Liver (tissue), 9 donors: Measurements from ENCODE around the gene LOXHD1. TPM values are rescaled to one million over a fixed set of nuclear protein-coding genes. Genes with fewer than 3 reads are reported as not detected.

Source experiments
- DNase-seq: peaks from one replicate; pipeline ENCODE4 v3.0.0-alpha.2; 2017; ENCODE audit warnings: low spot score
- H3K27ac ChIP-seq, 2 donors: one replicate each; pipeline ENCODE4 v1.7.0; 2013; ENCODE audit warnings: inconsistent platforms in 2 of 2, low read length in 2 of 2, control low read depth in 1 of 2, low read depth in 1 of 2, mild to moderate bottlenecking in 1 of 2
- H3K27me3 ChIP-seq, 4 donors: one replicate each; pipeline versions ENCODE4 v1.6.1 to v1.7.0; 2013; ENCODE audit warnings: low read length in 3 of 4, inconsistent platforms in 1 of 4, mild to moderate bottlenecking in 1 of 4, moderate library complexity in 1 of 4; ENCODE audit not compliant: control insufficient read depth in 4 of 4, insufficient read depth in 4 of 4
- H3K36me3 ChIP-seq, 4 donors: one replicate each; pipeline versions ENCODE4 v1.6.1 to v1.7.0; 2013; ENCODE audit warnings: low read length in 3 of 4, mild to moderate bottlenecking in 3 of 4, low read depth in 1 of 4, moderate library complexity in 1 of 4; ENCODE audit not compliant: control insufficient read depth in 4 of 4, insufficient read depth in 3 of 4
- H3K4me1 ChIP-seq, 4 donors: one replicate each; pipeline versions ENCODE4 v1.6.1 to v1.7.0; 2013; ENCODE audit warnings: low read length in 3 of 4, mild to moderate bottlenecking in 3 of 4, moderate library complexity in 1 of 4; ENCODE audit not compliant: control insufficient read depth in 4 of 4, insufficient read depth in 4 of 4
- H3K4me3 ChIP-seq, 3 donors: one replicate each; pipeline versions ENCODE4 v1.6.1 to v1.7.0; 2013; ENCODE audit warnings: low read length in 3 of 3, control low read depth in 1 of 3, low read depth in 1 of 3, mild to moderate bottlenecking in 1 of 3
- H3K9ac ChIP-seq, 2 donors: one replicate each; pipeline ENCODE4 v1.7.0; 2013; ENCODE audit warnings: low read length in 2 of 2, mild to moderate bottlenecking in 2 of 2, moderate library complexity in 2 of 2, control low read depth in 1 of 2, low read depth in 1 of 2
- H3K9me3 ChIP-seq, 4 donors: one replicate each; pipeline versions ENCODE4 v1.6.1 to v1.7.0; 2013; ENCODE audit warnings: low read length in 3 of 4; ENCODE audit not compliant: control insufficient read depth in 4 of 4
- EGR1 ChIP-seq, 2 donors: IDR thresholded peaks; 2 replicates each; pipeline ENCODE4 v1.6.1; 2016 to 2018; ENCODE audit warnings: antibody characterized with exemption in 2 of 2, low read depth in 2 of 2
- FOXA1 ChIP-seq: IDR thresholded peaks from 2 replicates; pipeline ENCODE4 v1.6.1; 2016; ENCODE audit warnings: antibody characterized with exemption
- FOXA2 ChIP-seq: IDR thresholded peaks from 2 replicates; pipeline ENCODE4 v1.6.1; 2016; ENCODE audit warnings: antibody characterized with exemption
- HNF4A ChIP-seq, 2 donors: conservative IDR thresholded peaks; 2 replicates each; pipeline ENCODE4 v1.6.1; 2016; ENCODE audit warnings: antibody characterized with exemption in 2 of 2, mild to moderate bottlenecking in 2 of 2
- HNF4G ChIP-seq: IDR thresholded peaks from 2 replicates; pipeline ENCODE4 v1.6.1; 2016; ENCODE audit warnings: antibody characterized with exemption
- JUND ChIP-seq, 2 donors: IDR thresholded peaks; 2 replicates each; pipeline ENCODE4 v1.6.1; 2016; ENCODE audit warnings: antibody characterized with exemption in 2 of 2
- NR2F2 ChIP-seq: IDR thresholded peaks from 2 replicates; pipeline ENCODE4 v1.6.1; 2016; ENCODE audit warnings: antibody characterized with exemption
- RAD21 ChIP-seq, 2 donors: IDR thresholded peaks; 2 replicates each; pipeline ENCODE4 v1.6.1; 2016; ENCODE audit warnings: antibody characterized with exemption in 2 of 2, mild to moderate bottlenecking in 2 of 2
- REST ChIP-seq: IDR thresholded peaks from 2 replicates; pipeline ENCODE4 v1.6.1; 2016; ENCODE audit warnings: antibody characterized with exemption, mild to moderate bottlenecking
- RXRA ChIP-seq, 2 donors: IDR thresholded peaks; 2 replicates each; pipeline ENCODE4 v1.6.1; 2017 to 2018; ENCODE audit warnings: antibody characterized with exemption in 2 of 2, mild to moderate bottlenecking in 1 of 2
- SP1 ChIP-seq: IDR thresholded peaks from 2 replicates; pipeline ENCODE4 v1.6.1; 2018; ENCODE audit warnings: antibody characterized with exemption, mild to moderate bottlenecking
- TAF1 ChIP-seq: conservative IDR thresholded peaks from 2 replicates; pipeline ENCODE4 v1.6.1; 2016; ENCODE audit warnings: antibody characterized with exemption, mild to moderate bottlenecking
- YY1 ChIP-seq: IDR thresholded peaks from 2 replicates; pipeline ENCODE4 v1.6.1; 2016; ENCODE audit warnings: antibody characterized with exemption, mild to moderate bottlenecking
- WGBS: extraction: QIAGEN DNeasy Blood & Tissue Kit; methylation state at CpG from one replicate; pipeline ENCODE4 v1.1.7; 2013; 5-methylcytosine and 5-hydroxymethylcytosine counted together
- polyA plus RNA-seq, 2 donors: library from polyadenylated mRNA; stranded (reverse) in 1 of 2; unstranded in 1 of 2; fragments of 200-250 nt in 1 of 2; fragments of >200 nt in 1 of 2; fragmentation: Nextera tagmentation in 1 of 2; extraction: Ambion mirVana in 1 of 2; gene quantifications; one replicate each; pipeline versions ENCODE4 v1.2.1 to v1.2.3, GENCODE V29; 2013 to 2015
- total RNA-seq, 2 donors: library from RNA; depleted of rRNA; stranded (reverse); fragments of >200 nt; gene quantifications; one replicate each; pipeline ENCODE4 v1.2.3, GENCODE V29; 2014
- TF ChIP-seq, protein P1 (sequence below): IDR thresholded peaks from 2 replicates; pipeline ENCODE4 v1.6.1; 2016; ENCODE audit warnings: antibody characterized with exemption
- TF ChIP-seq, protein P2 (sequence below): IDR thresholded peaks from 2 replicates; pipeline ENCODE4 v1.6.1; 2016; ENCODE audit warnings: antibody characterized with exemption
- TF ChIP-seq, protein P3 (sequence below): IDR thresholded peaks from 2 replicates; pipeline ENCODE4 v1.6.1; 2016; ENCODE audit warnings: antibody characterized with exemption
- TF ChIP-seq, protein P4 (sequence below): fragments of 150-350 bp; IDR thresholded peaks from 2 replicates; pipeline ENCODE4 v1.5.1; 2017; ENCODE audit warnings: improper control_type of control experiment, low read depth, low read length; ENCODE audit not compliant: missing input control
- donor health status: healthy.
- donor health status: healthy.
- donor health status: healthy.
- donor health status: healthy.
- donor health status: healthy.

Gene LOXHD1
- total and polyA plus RNA-seq, 4 donors, result 0.09 to 0.25 TPM; not detected in 2

DNA sequence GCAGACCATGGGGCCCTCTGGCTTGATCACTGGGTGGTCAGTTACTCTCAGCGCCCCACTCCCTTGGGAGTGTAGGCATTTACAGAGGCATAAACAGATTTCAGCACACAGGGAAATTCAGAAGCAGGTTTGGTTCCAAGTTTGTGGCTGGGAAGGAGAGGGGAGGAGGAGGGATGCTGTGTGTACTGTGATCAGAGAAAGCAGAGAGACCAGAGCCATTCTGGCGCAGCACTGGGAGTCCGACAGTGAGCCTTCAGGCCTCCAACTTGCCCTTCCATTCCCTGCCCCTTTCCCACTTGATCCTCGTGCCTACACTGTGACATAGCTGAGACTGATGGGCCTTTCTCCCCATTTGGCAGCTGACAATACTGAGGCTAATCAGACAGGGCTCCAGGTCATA lies 47.8 kb upstream of the LOXHD1 start:
- no peak for DNase-seq
- WGBS, result 88% methylated on average over 4 of the region's 4 CpGs
- Histone ChIP-seq H3K4me1 (no peaks in the 10 kb centered on the region), H3K9me3 (no peaks in the 10 kb centered on the region), H3K9ac (no peak overlapping the region), H3K4me3 (no peak overlapping the region), H3K27me3 (no peaks in the 10 kb centered on the region), H3K27ac (no peak overlapping the region), H3K36me3 (no peaks in the 10 kb centered on the region)
- TF ChIP-seq HNF4A (conservative IDR thresholded peaks at IDR 0.05) (no peak), RXRA (IDR thresholded peaks at IDR 0.05) (no peak), RAD21 (IDR thresholded peaks at IDR 0.05) (no peak), EGR1 (IDR thresholded peaks at IDR 0.05; ENCODE audit: low read depth in 2 of 2) (no peak), SP1 (no peak), FOXA1 (no peak), FOXA2 (no peak), YY1 (no peak), JUND (IDR thresholded peaks at IDR 0.05) (no peak), TAF1 (no peak), REST (no peak), HNF4G (no peak), NR2F2 (no peak)
- TF ChIP-seq, protein P1, sequence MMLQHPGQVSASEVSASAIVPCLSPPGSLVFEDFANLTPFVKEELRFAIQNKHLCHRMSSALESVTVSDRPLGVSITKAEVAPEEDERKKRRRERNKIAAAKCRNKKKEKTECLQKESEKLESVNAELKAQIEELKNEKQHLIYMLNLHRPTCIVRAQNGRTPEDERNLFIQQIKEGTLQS, result no peak
- TF ChIP-seq, protein P2, sequence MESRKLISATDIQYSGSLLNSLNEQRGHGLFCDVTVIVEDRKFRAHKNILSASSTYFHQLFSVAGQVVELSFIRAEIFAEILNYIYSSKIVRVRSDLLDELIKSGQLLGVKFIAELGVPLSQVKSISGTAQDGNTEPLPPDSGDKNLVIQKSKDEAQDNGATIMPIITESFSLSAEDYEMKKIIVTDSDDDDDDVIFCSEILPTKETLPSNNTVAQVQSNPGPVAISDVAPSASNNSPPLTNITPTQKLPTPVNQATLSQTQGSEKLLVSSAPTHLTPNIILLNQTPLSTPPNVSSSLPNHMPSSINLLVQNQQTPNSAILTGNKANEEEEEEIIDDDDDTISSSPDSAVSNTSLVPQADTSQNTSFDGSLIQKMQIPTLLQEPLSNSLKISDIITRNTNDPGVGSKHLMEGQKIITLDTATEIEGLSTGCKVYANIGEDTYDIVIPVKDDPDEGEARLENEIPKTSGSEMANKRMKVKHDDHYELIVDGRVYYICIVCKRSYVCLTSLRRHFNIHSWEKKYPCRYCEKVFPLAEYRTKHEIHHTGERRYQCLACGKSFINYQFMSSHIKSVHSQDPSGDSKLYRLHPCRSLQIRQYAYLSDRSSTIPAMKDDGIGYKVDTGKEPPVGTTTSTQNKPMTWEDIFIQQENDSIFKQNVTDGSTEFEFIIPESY, result no peak
- TF ChIP-seq, protein P3, sequence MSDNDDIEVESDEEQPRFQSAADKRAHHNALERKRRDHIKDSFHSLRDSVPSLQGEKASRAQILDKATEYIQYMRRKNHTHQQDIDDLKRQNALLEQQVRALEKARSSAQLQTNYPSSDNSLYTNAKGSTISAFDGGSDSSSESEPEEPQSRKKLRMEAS, result no peak
- TF ChIP-seq, protein P4, sequence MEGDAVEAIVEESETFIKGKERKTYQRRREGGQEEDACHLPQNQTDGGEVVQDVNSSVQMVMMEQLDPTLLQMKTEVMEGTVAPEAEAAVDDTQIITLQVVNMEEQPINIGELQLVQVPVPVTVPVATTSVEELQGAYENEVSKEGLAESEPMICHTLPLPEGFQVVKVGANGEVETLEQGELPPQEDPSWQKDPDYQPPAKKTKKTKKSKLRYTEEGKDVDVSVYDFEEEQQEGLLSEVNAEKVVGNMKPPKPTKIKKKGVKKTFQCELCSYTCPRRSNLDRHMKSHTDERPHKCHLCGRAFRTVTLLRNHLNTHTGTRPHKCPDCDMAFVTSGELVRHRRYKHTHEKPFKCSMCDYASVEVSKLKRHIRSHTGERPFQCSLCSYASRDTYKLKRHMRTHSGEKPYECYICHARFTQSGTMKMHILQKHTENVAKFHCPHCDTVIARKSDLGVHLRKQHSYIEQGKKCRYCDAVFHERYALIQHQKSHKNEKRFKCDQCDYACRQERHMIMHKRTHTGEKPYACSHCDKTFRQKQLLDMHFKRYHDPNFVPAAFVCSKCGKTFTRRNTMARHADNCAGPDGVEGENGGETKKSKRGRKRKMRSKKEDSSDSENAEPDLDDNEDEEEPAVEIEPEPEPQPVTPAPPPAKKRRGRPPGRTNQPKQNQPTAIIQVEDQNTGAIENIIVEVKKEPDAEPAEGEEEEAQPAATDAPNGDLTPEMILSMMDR, result no peak

GRCh38 chr18:46704189-46704588 lies 47.2 kb upstream of the LOXHD1 start:
- no peaks in the 10 kb centered on the region for H3K9me3 ChIP-seq
- no peak overlapping the region for H3K4me3 ChIP-seq
- no peak overlapping the region for H3K9ac ChIP-seq
- no peak overlapping the region for H3K27ac ChIP-seq
- H3K27me3 ChIP-seq, result no peaks in the 10 kb centered on the region
- H3K36me3 ChIP-seq, result no peaks in the 10 kb centered on the region
- WGBS, result 78% methylated on average over 7 of the region's 7 CpGs
- TF ChIP-seq HNF4A (conservative IDR thresholded peaks at IDR 0.05) (no peak), REST (no peak), HNF4G (no peak), TAF1 (no peak), RXRA (IDR thresholded peaks at IDR 0.05) (no peak), JUND (IDR thresholded peaks at IDR 0.05) (no peak), YY1 (no peak), FOXA2 (no peak), SP1 (no peak), NR2F2 (no peak)
- TF ChIP-seq, protein P4, result no peak
- TF ChIP-seq, protein P3, result no peak
- no peaks in the 10 kb centered on the region for H3K4me1 ChIP-seq
- no peak for DNase-seq
